ENCODE results near the gene PCBP2. TPM values are rescaled to one million over a fixed set of nuclear protein-coding genes. Genes with fewer than 3 reads are reported as not detected.

Gene PCBP2
- total and polyA plus RNA-seq, 2 of the 4 experiments (the other 2 are of a cell fraction) = 190 to 586 TPM

DNA sequence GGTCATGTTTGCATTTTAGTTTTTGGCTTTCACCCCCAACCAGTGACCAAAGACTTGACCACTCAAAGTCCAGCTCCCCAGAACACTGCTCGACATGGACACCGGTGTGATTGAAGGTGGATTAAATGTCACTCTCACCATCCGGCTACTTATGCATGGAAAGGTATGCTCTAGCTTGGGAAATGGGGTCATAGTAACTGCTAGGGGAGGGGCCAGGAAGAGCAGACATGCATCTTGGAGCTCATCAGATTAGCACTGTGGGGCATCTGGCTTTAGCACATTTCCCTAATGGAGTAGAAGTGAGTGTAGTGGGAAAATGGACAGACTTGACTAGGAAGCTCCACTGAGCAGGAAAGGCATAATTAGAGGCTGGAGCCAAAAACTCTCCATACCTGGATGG, 2.8 kb downstream of the PCBP2 start:
- WGBS, 2 experiments (ENCODE audit: extremely low coverage in 2 of 2, insufficient read length in 1 of 2) = no CpG with 5 or more reads among the region's 3 CpGs
- no peak overlapping the region for H3K56ac ChIP-seq (ENCODE audit: extremely low read depth, insufficient read depth, low read length)
- no peak overlapping the region for H2AK9ac ChIP-seq (replicated peaks; ENCODE audit: low read depth, low read length, poor library complexity)
- H3K4me2 ChIP-seq (ENCODE audit: low read depth, low read length) = peak overlapping the region; percentile 98; the same call in 1 of the 2 replicates
- ATAC-seq (ENCODE audit: low read depth) (no peak), DNase-seq (no peak)
- H3K18ac ChIP-seq (ENCODE audit: low read depth, low read length) = no peak overlapping the region
- BruUV-seq (replicated peaks) = no TSS peak
- H3K9me1 ChIP-seq (ENCODE audit: insufficient read depth, low read length) = no peaks in the 10 kb centered on the region
- H2BK15ac ChIP-seq (ENCODE audit: low read depth, low read length) = no peak overlapping the region
- H2BK5ac ChIP-seq (ENCODE audit: low read depth, low read length, poor library complexity, severe bottlenecking) = no peak overlapping the region
- H4K91ac ChIP-seq (ENCODE audit: insufficient read depth, low read depth, low read length) = no peak overlapping the region
- H4K8ac ChIP-seq (ENCODE audit: low read depth in 2 of 2, low read length in 2 of 2) = no peak overlapping the region
- no peak overlapping the region for H3K4me3 ChIP-seq (ENCODE audit: insufficient read depth, low read depth, low read length)
- ChIA-PET CTCF (interaction anchor here (1.2 kb wide), 1 partner anchor 33 kb away, joined by 4 read pairs; no protein-coding TSS in a partner anchor), POLR2A (ENCODE audit: unreplicated experiment) (interaction anchor here (1.0 kb wide), 1 partner anchor 14 kb away, joined by 3 read pairs; no protein-coding TSS in a partner anchor)
- dilution Hi-C loops (cut with HindIII; ENCODE audit: low sequenced_read_pairs, unreplicated experiment) = no loop called here
- H2BK120ac ChIP-seq (ENCODE audit: low read depth, low read length) = no peak overlapping the region
- intact Hi-C loops (cut with micrococcal nuclease) = loop anchor here (5.0 kb wide), 1 partner anchor 48 kb away; the partner anchor contains the start of gene TARBP2
- peaks cover 29 to 45% of the 10 kb centered on the region in 2 experiments for H3K79me1 ChIP-seq (ENCODE audit: low read depth in 1 of 2, low read length in 2 of 2)
- no peak overlapping the region for H3K27ac ChIP-seq (ENCODE audit: insufficient read depth, low read length)
- H3K4ac ChIP-seq (ENCODE audit: low read depth, low read length) = no peak overlapping the region
- no peaks in the 10 kb centered on the region for H3K9me3 ChIP-seq (ENCODE audit: control insufficient read depth, insufficient read depth, low read length)
- no peak overlapping the region for H2BK20ac ChIP-seq (ENCODE audit: low read depth, low read length)
- in situ Hi-C loops (cut with MboI; ENCODE audit: low sequenced_read_pairs) = no loop called here
- H3K14ac ChIP-seq (replicated peaks; ENCODE audit: low read depth, low read length) = no peak overlapping the region
- no peak overlapping the region for H3K9ac ChIP-seq (ENCODE audit: low read depth, low read length)
- peaks cover 75% of the 10 kb centered on the region for H4K20me1 ChIP-seq (ENCODE audit: insufficient read depth, low read length)
- H3K23ac ChIP-seq (ENCODE audit: low read depth, low read length) = peak overlapping the region; percentile 68; the same call in 1 of the 2 replicates
- no peak overlapping the region for H4K5ac ChIP-seq (ENCODE audit: low read depth, low read length)
- H2AK5ac ChIP-seq (ENCODE audit: low read depth, low read length) = no peak overlapping the region
- peaks cover 7% of the 10 kb centered on the region for H3K4me1 ChIP-seq (ENCODE audit: control insufficient read depth, insufficient read depth, low read length)
- no peak for TF ChIP-seq RAD21 (IDR thresholded peaks at IDR 0.05; ENCODE audit: low read length)
- TF ChIP-seq FOS (IDR thresholded peaks at IDR 0.05; ENCODE audit: low read depth, low read length) = no peak
- TF ChIP-seq RFX5 (IDR thresholded peaks at IDR 0.05; ENCODE audit: low read depth, low read length) = no peak
- TF ChIP-seq MAZ (IDR thresholded peaks at IDR 0.05; ENCODE audit: borderline replicate concordance, low read depth, low read length) = no peak
- TF ChIP-seq, protein P1, sequence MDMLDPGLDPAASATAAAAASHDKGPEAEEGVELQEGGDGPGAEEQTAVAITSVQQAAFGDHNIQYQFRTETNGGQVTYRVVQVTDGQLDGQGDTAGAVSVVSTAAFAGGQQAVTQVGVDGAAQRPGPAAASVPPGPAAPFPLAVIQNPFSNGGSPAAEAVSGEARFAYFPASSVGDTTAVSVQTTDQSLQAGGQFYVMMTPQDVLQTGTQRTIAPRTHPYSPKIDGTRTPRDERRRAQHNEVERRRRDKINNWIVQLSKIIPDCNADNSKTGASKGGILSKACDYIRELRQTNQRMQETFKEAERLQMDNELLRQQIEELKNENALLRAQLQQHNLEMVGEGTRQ (IDR thresholded peaks at IDR 0.05; ENCODE audit: low read depth, low read length) = no peak
- no peak for TF ChIP-seq RCOR1 (IDR thresholded peaks at IDR 0.05; ENCODE audit: insufficient replicate concordance, low read length)
- TF ChIP-seq POLR2A (IDR thresholded peaks at IDR 0.05; ENCODE audit: low read depth, low read length) = no peak
- TF ChIP-seq BHLHE40 (IDR thresholded peaks at IDR 0.05; ENCODE audit: low read depth, low read length) = no peak
- no peak for TF ChIP-seq CEBPB (IDR thresholded peaks at IDR 0.05; ENCODE audit: low read depth, low read length)
- TF ChIP-seq NFE2L2 (IDR thresholded peaks at IDR 0.05; ENCODE audit: low read depth, low read length) = no peak
- TF ChIP-seq, protein P2, sequence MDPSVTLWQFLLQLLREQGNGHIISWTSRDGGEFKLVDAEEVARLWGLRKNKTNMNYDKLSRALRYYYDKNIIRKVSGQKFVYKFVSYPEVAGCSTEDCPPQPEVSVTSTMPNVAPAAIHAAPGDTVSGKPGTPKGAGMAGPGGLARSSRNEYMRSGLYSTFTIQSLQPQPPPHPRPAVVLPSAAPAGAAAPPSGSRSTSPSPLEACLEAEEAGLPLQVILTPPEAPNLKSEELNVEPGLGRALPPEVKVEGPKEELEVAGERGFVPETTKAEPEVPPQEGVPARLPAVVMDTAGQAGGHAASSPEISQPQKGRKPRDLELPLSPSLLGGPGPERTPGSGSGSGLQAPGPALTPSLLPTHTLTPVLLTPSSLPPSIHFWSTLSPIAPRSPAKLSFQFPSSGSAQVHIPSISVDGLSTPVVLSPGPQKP (IDR thresholded peaks at IDR 0.05; ENCODE audit: borderline replicate concordance, low read depth, low read length) = no peak
- TF ChIP-seq MAFK (IDR thresholded peaks at IDR 0.05; ENCODE audit: low read depth, low read length) = no peak
- TF ChIP-seq SMC3 (IDR thresholded peaks at IDR 0.05; ENCODE audit: low read depth, low read length) = no peak
- TF ChIP-seq MXI1 (IDR thresholded peaks at IDR 0.05; ENCODE audit: borderline replicate concordance, low read depth, low read length) = no peak
- TF ChIP-seq, protein P3, sequence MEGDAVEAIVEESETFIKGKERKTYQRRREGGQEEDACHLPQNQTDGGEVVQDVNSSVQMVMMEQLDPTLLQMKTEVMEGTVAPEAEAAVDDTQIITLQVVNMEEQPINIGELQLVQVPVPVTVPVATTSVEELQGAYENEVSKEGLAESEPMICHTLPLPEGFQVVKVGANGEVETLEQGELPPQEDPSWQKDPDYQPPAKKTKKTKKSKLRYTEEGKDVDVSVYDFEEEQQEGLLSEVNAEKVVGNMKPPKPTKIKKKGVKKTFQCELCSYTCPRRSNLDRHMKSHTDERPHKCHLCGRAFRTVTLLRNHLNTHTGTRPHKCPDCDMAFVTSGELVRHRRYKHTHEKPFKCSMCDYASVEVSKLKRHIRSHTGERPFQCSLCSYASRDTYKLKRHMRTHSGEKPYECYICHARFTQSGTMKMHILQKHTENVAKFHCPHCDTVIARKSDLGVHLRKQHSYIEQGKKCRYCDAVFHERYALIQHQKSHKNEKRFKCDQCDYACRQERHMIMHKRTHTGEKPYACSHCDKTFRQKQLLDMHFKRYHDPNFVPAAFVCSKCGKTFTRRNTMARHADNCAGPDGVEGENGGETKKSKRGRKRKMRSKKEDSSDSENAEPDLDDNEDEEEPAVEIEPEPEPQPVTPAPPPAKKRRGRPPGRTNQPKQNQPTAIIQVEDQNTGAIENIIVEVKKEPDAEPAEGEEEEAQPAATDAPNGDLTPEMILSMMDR (conservative IDR thresholded peaks at IDR 0.05; ENCODE audit: low read depth, low read length) = no peak
- TF ChIP-seq CHD1 (IDR thresholded peaks at IDR 0.05; ENCODE audit: low read depth, low read length) = no peak
- H3K27me3 ChIP-seq (ENCODE audit: control insufficient read depth, insufficient read depth, low read length) = no peaks in the 10 kb centered on the region
- H3K36me3 ChIP-seq (ENCODE audit: control insufficient read depth, insufficient read depth, low read length) = peaks cover 41% of the 10 kb centered on the region
- no peak overlapping the region for H2AFZ ChIP-seq (replicated peaks; ENCODE audit: low read length, poor library complexity)

All from IMR-90 (cell line).